Stimulated activated CD4-positive, alpha-beta T cell treated with anti-CD3 and anti-CD28 coated beads, TNF-alpha, amount 100 ng/mL, for 24 hours (primary cell): ENCODE data around the gene CUBN.

Experiments used
- DNase-seq, 3 experiments: peaks; one replicate each; pipeline ENCODE4 v3.0.0-alpha.2; 2020; ENCODE audit warnings: low read depth in 3 of 3

Gene CUBN

DNA sequence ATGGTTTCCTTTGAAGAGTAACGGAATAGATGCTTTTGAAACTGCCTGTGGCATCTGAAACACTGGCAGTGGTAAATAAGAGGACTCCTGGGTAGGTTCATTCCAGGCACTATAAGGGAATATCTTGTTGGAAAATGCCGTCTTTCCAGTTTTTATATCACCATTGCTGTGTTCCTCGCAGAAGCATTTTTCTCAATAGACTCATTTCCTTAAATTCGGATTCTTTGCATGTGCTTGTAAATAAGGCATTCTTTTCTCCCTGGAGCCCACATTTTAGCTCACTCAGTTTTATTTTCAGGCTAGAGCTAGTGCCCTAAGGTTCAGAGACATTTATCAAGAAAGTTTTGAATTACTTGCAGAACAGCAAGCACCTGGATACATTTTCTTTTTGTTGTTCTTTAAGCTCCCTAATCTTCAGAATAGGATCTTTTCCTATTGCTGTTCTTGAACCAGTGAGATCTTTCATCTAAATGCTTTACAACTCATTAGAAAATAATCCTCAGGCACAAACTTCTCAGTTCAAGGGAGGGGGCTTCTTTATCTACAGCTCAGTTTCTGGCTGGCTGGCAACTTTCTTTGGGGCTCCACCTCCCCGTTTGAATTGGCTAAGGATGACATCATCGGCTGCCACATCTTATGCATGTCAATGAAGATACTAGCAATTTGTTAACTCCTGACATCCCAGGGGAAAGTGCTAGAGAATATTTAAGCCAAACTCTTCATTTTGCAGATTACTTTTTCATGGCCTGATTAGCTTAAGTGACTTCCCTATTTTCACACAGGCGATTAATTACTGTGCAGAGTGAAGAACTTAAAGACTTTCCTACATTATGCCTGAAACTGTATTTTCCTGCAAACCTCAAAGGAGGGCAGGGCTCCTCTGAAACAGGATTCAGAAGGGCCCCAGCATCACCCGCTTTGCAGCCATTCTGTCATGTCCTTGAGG is 178.7 kb downstream of the CUBN start:
- no peak for DNase-seq

- DNase-seq = no peak
Measured at GRCh38 chr10:16949816-16950215, 179.8 kb downstream of the CUBN start.

GRCh38 chr10:16948361-16948760 is 181.2 kb downstream of the CUBN start:
- no peak for DNase-seq

DNA sequence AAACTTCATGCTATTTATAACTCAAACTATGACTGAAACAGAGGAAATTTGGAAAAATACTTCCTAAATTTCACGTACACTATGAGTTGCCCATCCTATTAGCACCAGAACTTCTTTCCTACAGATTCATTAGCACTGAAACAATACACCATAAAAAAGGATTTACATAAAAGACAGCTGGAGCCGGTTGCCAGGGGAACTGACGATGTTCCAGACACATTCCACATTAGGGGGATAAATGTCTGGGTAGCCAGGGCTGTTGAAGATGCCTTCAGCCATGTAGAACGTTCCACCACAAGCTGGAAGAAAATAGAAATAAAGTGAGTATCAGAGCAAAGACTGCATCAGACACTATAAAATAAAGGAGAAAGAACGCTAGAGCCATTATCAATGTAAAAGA is 182.5 kb downstream of the CUBN start:
- no peak for DNase-seq

GRCh38 chr10:16945593-16945992 is 184.0 kb downstream of the CUBN start:
- no peak for DNase-seq

DNA sequence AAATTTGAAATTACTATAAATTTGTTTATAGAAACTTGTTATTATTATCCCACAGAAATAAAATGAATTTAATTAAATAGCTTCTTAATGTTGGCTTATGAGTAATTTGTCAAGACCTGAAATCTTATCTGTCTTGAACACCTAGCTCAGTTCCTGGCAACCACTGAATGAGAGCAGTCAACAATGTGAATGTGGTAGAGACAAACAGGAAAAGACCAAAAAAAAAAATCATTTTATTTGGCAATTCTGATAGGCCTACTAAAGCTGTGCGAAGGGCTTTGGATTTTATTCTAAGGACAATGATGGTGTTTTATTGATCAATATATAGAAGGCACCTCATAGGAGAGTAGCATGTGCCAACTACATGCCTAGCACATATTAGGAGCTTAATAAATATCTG is 184.6 kb downstream of the CUBN start:
- no peak for DNase-seq

DNA sequence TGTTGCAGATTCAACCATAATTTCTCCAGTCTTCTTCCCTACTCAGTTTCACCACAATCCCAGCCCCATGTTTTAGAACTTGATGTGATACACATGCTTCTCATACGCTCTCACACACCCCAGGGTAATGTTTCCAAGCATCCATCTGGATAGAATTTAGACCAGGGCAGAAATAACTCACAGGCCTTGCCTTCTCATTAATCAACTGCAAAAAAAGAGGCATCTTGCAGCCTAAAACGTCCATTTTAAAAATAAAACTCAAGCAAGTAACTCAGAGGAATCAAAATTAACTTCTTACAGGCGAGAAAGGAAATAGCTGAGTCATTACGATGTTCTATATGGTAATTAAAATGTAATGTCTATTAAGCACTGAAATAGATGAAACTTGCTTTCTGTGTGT is 185.2 kb downstream of the CUBN start:
- no peak for DNase-seq

- DNase-seq = no peak
Measured at GRCh38 chr10:16943295-16944285, 186.0 kb downstream of the CUBN start.

- DNase-seq = no peak
Measured at GRCh38 chr10:16942381-16943078, 187.1 kb downstream of the CUBN start.

- DNase-seq = no peak
Measured at GRCh38 chr10:16941870-16942269, 187.7 kb downstream of the CUBN start.

GRCh38 chr10:16941067-16941466 is 188.5 kb downstream of the CUBN start:
- no peak for DNase-seq

GRCh38 chr10:16938952-16939351 is 190.7 kb downstream of the CUBN start:
- no peak for DNase-seq

- DNase-seq = no peak
Measured at GRCh38 chr10:16934461-16934860, 195.2 kb downstream of the CUBN start.

GRCh38 chr10:16933783-16934182 is 195.8 kb downstream of the CUBN start:
- DNase-seq = no peak

GRCh38 chr10:16931930-16932329 is 197.7 kb downstream of the CUBN start:
- DNase-seq = no peak

GRCh38 chr10:16930540-16930939 is 199.1 kb downstream of the CUBN start:
- no peak for DNase-seq

GRCh38 chr10:16929069-16929468 is 200.5 kb downstream of the CUBN start:
- no peak for DNase-seq

DNA sequence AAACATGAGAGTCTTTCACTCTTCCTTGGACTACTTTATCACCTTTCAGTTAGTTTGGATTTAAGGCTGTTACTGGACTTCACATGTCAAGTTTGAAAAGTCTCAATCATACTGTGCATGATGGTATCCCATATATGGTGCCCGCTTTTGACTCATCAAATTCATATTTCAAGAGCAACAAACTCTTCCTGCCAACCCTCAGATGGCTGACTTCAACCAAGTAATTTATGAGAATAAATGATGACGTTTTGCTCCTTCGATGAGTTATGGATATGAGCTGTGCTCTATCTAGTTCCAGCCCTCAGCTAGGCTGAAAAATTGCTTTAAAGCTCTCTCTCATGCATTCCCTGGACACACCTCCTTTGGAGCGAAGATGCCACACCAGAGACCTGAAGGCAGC is 202.1 kb downstream of the CUBN start:
- no peak for DNase-seq

GRCh38 chr10:16923726-16924125 is 205.9 kb downstream of the CUBN start:
- no peak for DNase-seq

GRCh38 chr10:16923309-16923708 is 206.3 kb downstream of the CUBN start:
- no peak for DNase-seq

- DNase-seq = no peak
Measured at GRCh38 chr10:16919121-16919982, 210.3 kb downstream of the CUBN start.
